T-cell (primary cell): Measurements from ENCODE around the gene MRPL19. TPM values are rescaled to one million over a fixed set of nuclear protein-coding genes. Genes with fewer than 3 reads are reported as not detected.

Experiments used
- ATAC-seq, 4 experiments: fragments of 200-7000 bp in 3 of 4; fragments of 150-1000 bp in 1 of 4; cut with Tn5 transposase; replicated peaks in 1 of 4; 1 replicate in 3 of 4; 2 replicates in 1 of 4; pipeline ENCODE4 v1.10.0; 2021; ENCODE audit warnings: moderate library complexity in 3 of 4, mild to moderate bottlenecking in 2 of 4, moderate number of reproducible peaks in 1 of 4
- CTCF ChIA-PET, 2 donors: fragments of 300-600 bp; sonication (Branson Sonifier 250); formaldehyde crosslinking; loops; one replicate each; lab custom pipeline; 2022; ENCODE audit warnings: antibody characterized with exemption in 2 of 2; lab: Charles Lee
- POLR2A ChIA-PET, 2 donors: fragments of 300-600 bp; sonication (Branson Sonifier 250); formaldehyde crosslinking; loops; one replicate each; lab custom pipeline; 2022; ENCODE audit warnings: antibody characterized with exemption in 2 of 2; lab: Charles Lee
- DNase-seq, 35 experiments: peaks; one replicate each; pipeline versions ENCODE4 v3.0.0 to v3.0.0-alpha.2; 2013 to 2023
- H3K27ac ChIP-seq: one replicate; pipeline ENCODE4 v1.5.1; 2013; ENCODE audit warnings: low read length
- H3K27me3 ChIP-seq, 2 experiments: replicated peaks in 1 of 2; 1 replicate in 1 of 2; 2 replicates in 1 of 2; pipeline versions ENCODE4 v1.6.1 to v1.7.0; 2013; ENCODE audit warnings: low read length in 1 of 2, mixed read lengths in 1 of 2; ENCODE audit not compliant: control insufficient read depth in 2 of 2, insufficient read depth in 2 of 2; ENCODE audit errors: extremely low read depth in 1 of 2
- H3K36me3 ChIP-seq, 2 donors: 1 replicate in 1 of 2; 2 replicates in 1 of 2; pipeline versions ENCODE4 v1.6.1 to v1.7.0; 2013; ENCODE audit warnings: low read length in 1 of 2; ENCODE audit not compliant: control insufficient read depth in 2 of 2, insufficient read depth in 1 of 2; ENCODE audit errors: extremely low read depth in 1 of 2
- H3K4me1 ChIP-seq, 2 experiments: 1 replicate in 1 of 2; 2 replicates in 1 of 2; pipeline versions ENCODE4 v1.6.1 to v1.7.0; 2013; ENCODE audit warnings: low read length in 2 of 2, mixed read lengths in 1 of 2; ENCODE audit not compliant: insufficient read depth in 2 of 2, control insufficient read depth in 1 of 2; ENCODE audit errors: extremely low read depth in 1 of 2
- H3K4me3 ChIP-seq, 2 donors: 1 replicate in 1 of 2; 2 replicates in 1 of 2; pipeline versions ENCODE4 v1.5.1 to v1.7.0; 2013; ENCODE audit warnings: mild to moderate bottlenecking in 2 of 2, low read length in 1 of 2, moderate library complexity in 1 of 2; ENCODE audit not compliant: control insufficient read depth in 1 of 2; ENCODE audit errors: extremely low read depth in 1 of 2
- H3K9me3 ChIP-seq: 2 replicates; pipeline ENCODE4 v1.7.0; 2013
- H3K27ac Mint-ChIP-seq, 2 donors: one replicate each; pipeline ENCODE4 v1.8.0; 2020 to 2021; ENCODE audit warnings: mild to moderate bottlenecking in 2 of 2, mixed read lengths in 2 of 2
- H3K27me3 Mint-ChIP-seq, 2 donors: one replicate each; pipeline ENCODE4 v1.8.0; 2021 to 2022; ENCODE audit warnings: mixed read lengths in 2 of 2
- H3K36me3 Mint-ChIP-seq: one replicate; pipeline ENCODE4 v1.8.0; 2021; ENCODE audit warnings: mixed read lengths
- H3K4me1 Mint-ChIP-seq, 3 donors: one replicate each; pipeline ENCODE4 v1.8.0; 2020 to 2022; ENCODE audit warnings: mixed read lengths in 3 of 3, mild to moderate bottlenecking in 1 of 3
- H3K4me3 Mint-ChIP-seq, 3 donors: one replicate each; pipeline ENCODE4 v1.8.0; 2020 to 2022; ENCODE audit warnings: mild to moderate bottlenecking in 3 of 3, mixed read lengths in 3 of 3, moderate library complexity in 3 of 3
- H3K9me3 Mint-ChIP-seq, 3 donors: one replicate each; pipeline ENCODE4 v1.8.0; 2020 to 2022; ENCODE audit warnings: mixed read lengths in 3 of 3
- WGBS: methylation state at CpG from one replicate; pipeline ENCODE4 v1.1.5; 2013; ENCODE audit warnings: missing lambda C conversion rate; ENCODE audit not compliant: insufficient coverage; 5-methylcytosine and 5-hydroxymethylcytosine counted together
- total RNA-seq, 35 experiments: library from RNA in 6 of 35; stranded (reverse) in 6 of 35; fragments of 120-200 nt in 1 of 35; gene quantifications; one replicate each; pipeline versions ENCODE4 v1.2.1 to v1.2.4 and lab custom pipeline; 2013 to 2026

Gene MRPL19
- total RNA-seq, 5 donors from 2014 or later (not counting 1 experiment from before 2014, with no cell fraction given), result 16.6 to 31.5 (median 22.6) TPM

GRCh38 chr2:75603477-75603876 lies 43.1 kb upstream of the MRPL19 start:
- Mint-ChIP-seq H3K36me3 (no peaks in the 10 kb centered on the region), H3K27ac (no peak overlapping the region), H3K4me3 (no peak overlapping the region), H3K9me3 (no peaks in the 10 kb centered on the region), H3K4me1 (no peaks in the 10 kb centered on the region), H3K27me3 (peaks cover 33 to 44% of the 10 kb centered on the region in 2 donors)
- no peak for ATAC-seq
- WGBS, result no CpG with 5 or more reads among the region's 1 CpG
- no peaks in the 10 kb centered on the region for H3K36me3 ChIP-seq
- H3K27me3 ChIP-seq, result peaks cover 9 to 21% of the 10 kb centered on the region in 2 experiments
- H3K4me3 ChIP-seq, result no peak overlapping the region
- no peaks in the 10 kb centered on the region for H3K9me3 ChIP-seq
- ChIA-PET POLR2A (no interaction called here), CTCF (interaction anchor here in 1 of 2 donors (1.1 kb wide), 1 partner anchor 18 kb away, joined by 4 read pairs; no protein-coding TSS in a partner anchor)
- no peak overlapping the region for H3K27ac ChIP-seq
- no peak for DNase-seq
- H3K4me1 ChIP-seq, result no peaks in the 10 kb centered on the region

- DNase-seq, result no peak
- H3K4me1 Mint-ChIP-seq, result no peaks in the 10 kb centered on the region
Measured at GRCh38 chr2:75604484-75604883, 42.1 kb upstream of the MRPL19 start.

GRCh38 chr2:75605770-75606529 lies 40.6 kb upstream of the MRPL19 start:
- no peaks in the 10 kb centered on the region for H3K36me3 ChIP-seq
- no peak for ATAC-seq
- POLR2A ChIA-PET, result no interaction called here
- H3K27me3 Mint-ChIP-seq, result peaks cover 50 to 52% of the 10 kb centered on the region in 2 donors
- no peak overlapping the region for H3K4me3 Mint-ChIP-seq
- WGBS, result 77% methylated on average over 5 of the region's 6 CpGs
- no peaks in the 10 kb centered on the region for H3K9me3 Mint-ChIP-seq
- H3K27ac ChIP-seq, result no peak overlapping the region
- peaks cover 9 to 38% of the 10 kb centered on the region in 2 experiments for H3K27me3 ChIP-seq
- no peak for DNase-seq
- H3K27ac Mint-ChIP-seq, result no peak overlapping the region
- H3K9me3 ChIP-seq, result no peaks in the 10 kb centered on the region
- H3K4me3 ChIP-seq, result no peak overlapping the region
- H3K36me3 Mint-ChIP-seq, result no peaks in the 10 kb centered on the region
- peaks cover 0 to 5% of the 10 kb centered on the region in 2 experiments for H3K4me1 ChIP-seq
- CTCF ChIA-PET, result interaction anchor here in 1 of 2 donors (1.0 kb wide), 1 partner anchor 684 kb away, joined by 3 read pairs; no protein-coding TSS in a partner anchor
- no peaks in the 10 kb centered on the region for H3K4me1 Mint-ChIP-seq

More at GRCh38 chr2:75604484-75604883, 42.1 kb upstream of the MRPL19 start:
- H3K27ac Mint-ChIP-seq, result no peak overlapping the region
- peaks cover 0 to 5% of the 10 kb centered on the region in 2 experiments for H3K4me1 ChIP-seq
- ChIA-PET POLR2A (no interaction called here), CTCF (interaction anchor here in 1 of 2 donors (1.1 kb wide), 1 partner anchor 19 kb away, joined by 4 read pairs; no protein-coding TSS in a partner anchor)
- H3K36me3 Mint-ChIP-seq, result no peaks in the 10 kb centered on the region
- H3K36me3 ChIP-seq, result no peaks in the 10 kb centered on the region
- ATAC-seq, result no peak
- H3K4me3 Mint-ChIP-seq, result no peak overlapping the region
- WGBS, result 70% methylated on average over 4 of the region's 4 CpGs
- H3K9me3 ChIP-seq, result no peaks in the 10 kb centered on the region
- no peaks in the 10 kb centered on the region for H3K9me3 Mint-ChIP-seq
- H3K27me3 ChIP-seq, result peaks cover 9 to 31% of the 10 kb centered on the region in 2 experiments
- no peak overlapping the region for H3K4me3 ChIP-seq
- H3K27ac ChIP-seq, result no peak overlapping the region
- H3K27me3 Mint-ChIP-seq, result peaks cover 39 to 44% of the 10 kb centered on the region in 2 donors

- ChIA-PET CTCF (interaction anchor here in 1 of 2 donors (0.6 kb wide), 1 partner anchor 686 kb away, joined by 3 read pairs; no protein-coding TSS in a partner anchor), POLR2A (no interaction called here)
- 68% methylated on average over 5 of the region's 8 CpGs for WGBS
- no peaks in the 10 kb centered on the region for H3K9me3 ChIP-seq
- Mint-ChIP-seq H3K9me3 (no peaks in the 10 kb centered on the region), H3K4me3 (no peak overlapping the region), H3K27ac (no peak overlapping the region), H3K4me1 (no peaks in the 10 kb centered on the region), H3K36me3 (no peaks in the 10 kb centered on the region), H3K27me3 (peaks cover 49 to 57% of the 10 kb centered on the region in 2 donors)
- H3K4me1 ChIP-seq, result peaks cover 0 to 5% of the 10 kb centered on the region in 2 experiments
- H3K36me3 ChIP-seq, result no peaks in the 10 kb centered on the region
- no peak overlapping the region for H3K27ac ChIP-seq
- H3K4me3 ChIP-seq, result no peak overlapping the region
- peaks cover 9 to 39% of the 10 kb centered on the region in 2 experiments for H3K27me3 ChIP-seq
- ATAC-seq, result no peak
- DNase-seq, result no peak
Measured at GRCh38 chr2:75606761-75607399, 39.7 kb upstream of the MRPL19 start.

- H3K36me3 ChIP-seq, result no peaks in the 10 kb centered on the region
- peaks cover 9 to 42% of the 10 kb centered on the region in 2 experiments for H3K27me3 ChIP-seq
- no peak for ATAC-seq
- Mint-ChIP-seq H3K4me1 (no peaks in the 10 kb centered on the region), H3K9me3 (no peaks in the 10 kb centered on the region), H3K27me3 (peaks cover 53 to 61% of the 10 kb centered on the region in 2 donors), H3K36me3 (no peaks in the 10 kb centered on the region), H3K27ac (no peak overlapping the region), H3K4me3 (no peak overlapping the region)
- H3K9me3 ChIP-seq, result no peaks in the 10 kb centered on the region
- WGBS, result 80% methylated on average over 1 of the region's 3 CpGs
- H3K4me3 ChIP-seq, result no peak overlapping the region
- ChIA-PET CTCF (no interaction called here), POLR2A (no interaction called here)
- H3K4me1 ChIP-seq, result peaks cover 0 to 5% of the 10 kb centered on the region in 2 experiments
- DNase-seq, result no peak
- H3K27ac ChIP-seq, result no peak overlapping the region
Measured at GRCh38 chr2:75607400-75607798, 39.2 kb upstream of the MRPL19 start.

- no peak overlapping the region for H3K4me3 Mint-ChIP-seq
- DNase-seq, result no peak
- H3K27ac Mint-ChIP-seq, result no peak overlapping the region
- POLR2A ChIA-PET, result no interaction called here
- peaks cover 9 to 45% of the 10 kb centered on the region in 2 experiments for H3K27me3 ChIP-seq
- no peak overlapping the region for H3K4me3 ChIP-seq
- no peaks in the 10 kb centered on the region for H3K9me3 ChIP-seq
- no peaks in the 10 kb centered on the region for H3K36me3 Mint-ChIP-seq
- H3K27ac ChIP-seq, result no peak overlapping the region
- CTCF ChIA-PET, result interaction anchor here (0.8 to 1.5 kb wide), 8 partner anchors 8 to 689 kb away, joined by 3 to 10 read pairs (median 4); no protein-coding TSS in a partner anchor
- H3K9me3 Mint-ChIP-seq, result no peaks in the 10 kb centered on the region
- no peak for ATAC-seq
- 65% methylated on average over 2 of the region's 7 CpGs for WGBS
- H3K4me1 Mint-ChIP-seq, result no peaks in the 10 kb centered on the region
- H3K36me3 ChIP-seq, result no peaks in the 10 kb centered on the region
- H3K4me1 ChIP-seq, result peaks cover 0 to 5% of the 10 kb centered on the region in 2 experiments
- peaks cover 55 to 63% of the 10 kb centered on the region in 2 donors for H3K27me3 Mint-ChIP-seq
Measured at GRCh38 chr2:75607988-75608683, 38.4 kb upstream of the MRPL19 start.
